ENCODE measurements around the gene ZNF506.
"Not testable (repeated sequence)": the region's sequence is repeated elsewhere in the genome, so short reads cannot be mapped to it uniquely, and the experiment has no call there.

The ZNF506 gene

GRCh38 chr19:19743921-19744320, 77.6 kb downstream of the ZNF506 start:
- DNase-seq, result not testable (repeated sequence)

GRCh38 chr19:19743176-19743575, 78.4 kb downstream of the ZNF506 start:
- DNase-seq, result no peak

- no peak for DNase-seq
Measured at GRCh38 chr19:19742773-19743172, 78.8 kb downstream of the ZNF506 start.
